Suprapubic skin (tissue), 3 donors: ENCODE measurements around the gene LRMDA.

Source experiments
- EP300 ChIP-seq: sonication (generic); formaldehyde crosslinking; IDR thresholded peaks from one replicate; pipeline ENCODE4 v1.6.1; 2017; ENCODE audit warnings: antibody characterized with exemption
- TF ChIP-seq, protein P1 (sequence below), 2 donors: fragments of 200-600 bp in 1 of 2; fragments of 450-650 bp in 1 of 2; sonication (generic) in 1 of 2; IDR thresholded peaks; one replicate each; pipeline ENCODE4 v1.5.1; 2016 to 2019; ENCODE audit warnings: antibody characterized with exemption in 2 of 2, mild to moderate bottlenecking in 1 of 2, moderate library complexity in 1 of 2

DNA sequence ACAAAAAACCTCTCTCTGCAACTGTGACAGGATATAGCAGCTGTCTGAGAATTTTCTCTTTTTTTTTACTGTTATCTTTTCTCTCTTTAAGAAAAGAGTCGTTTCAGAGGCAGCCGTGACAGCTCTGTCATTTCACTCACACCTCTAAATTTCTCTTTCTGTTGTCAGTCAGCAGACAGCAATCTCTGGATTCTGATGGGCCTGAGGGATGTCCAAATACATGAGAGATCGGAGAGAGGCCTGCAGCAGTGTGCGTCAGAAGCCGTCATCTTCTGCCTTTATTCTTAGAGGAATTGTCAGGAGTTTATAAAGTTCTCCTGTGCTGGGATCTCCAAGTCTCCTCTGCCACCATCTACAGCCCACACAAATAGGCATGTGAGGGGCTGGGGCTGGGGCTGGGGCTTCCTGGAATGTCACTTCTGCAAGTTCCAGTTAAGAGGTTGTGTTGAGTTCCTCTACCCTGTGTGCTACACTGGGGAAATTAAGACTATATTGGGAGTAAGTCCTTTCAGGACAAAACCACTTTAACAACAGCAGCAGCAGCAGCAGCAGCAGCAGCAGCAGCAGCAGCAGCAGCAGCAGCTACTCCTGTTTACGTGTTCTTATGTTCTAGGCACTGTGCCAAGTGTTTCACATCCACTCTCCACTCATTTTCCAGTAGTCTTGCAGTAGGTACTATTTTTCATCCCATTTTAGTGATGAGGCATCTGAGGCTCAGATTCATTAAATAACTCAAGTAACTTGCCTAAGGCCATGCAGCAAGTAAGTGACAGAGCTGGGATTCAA, 541.3 kb downstream of the LRMDA start:
- no peak for TF ChIP-seq EP300
- TF ChIP-seq, protein P1, sequence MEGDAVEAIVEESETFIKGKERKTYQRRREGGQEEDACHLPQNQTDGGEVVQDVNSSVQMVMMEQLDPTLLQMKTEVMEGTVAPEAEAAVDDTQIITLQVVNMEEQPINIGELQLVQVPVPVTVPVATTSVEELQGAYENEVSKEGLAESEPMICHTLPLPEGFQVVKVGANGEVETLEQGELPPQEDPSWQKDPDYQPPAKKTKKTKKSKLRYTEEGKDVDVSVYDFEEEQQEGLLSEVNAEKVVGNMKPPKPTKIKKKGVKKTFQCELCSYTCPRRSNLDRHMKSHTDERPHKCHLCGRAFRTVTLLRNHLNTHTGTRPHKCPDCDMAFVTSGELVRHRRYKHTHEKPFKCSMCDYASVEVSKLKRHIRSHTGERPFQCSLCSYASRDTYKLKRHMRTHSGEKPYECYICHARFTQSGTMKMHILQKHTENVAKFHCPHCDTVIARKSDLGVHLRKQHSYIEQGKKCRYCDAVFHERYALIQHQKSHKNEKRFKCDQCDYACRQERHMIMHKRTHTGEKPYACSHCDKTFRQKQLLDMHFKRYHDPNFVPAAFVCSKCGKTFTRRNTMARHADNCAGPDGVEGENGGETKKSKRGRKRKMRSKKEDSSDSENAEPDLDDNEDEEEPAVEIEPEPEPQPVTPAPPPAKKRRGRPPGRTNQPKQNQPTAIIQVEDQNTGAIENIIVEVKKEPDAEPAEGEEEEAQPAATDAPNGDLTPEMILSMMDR (IDR thresholded peaks at IDR 0.05) = no peak
